ENCODE results near the gene PI4KA. TPM values are rescaled to one million over a fixed set of nuclear protein-coding genes. Genes with fewer than 3 reads are reported as not detected.
A peak's percentile ranks its signal among the peaks of the same experiment; 100 is the strongest.
"Not testable (repeated sequence)": the region's sequence is repeated elsewhere in the genome, so short reads cannot be mapped to it uniquely, and the experiment has no call there.

The PI4KA gene
- total RNA-seq, 2 donors from 2014 or later = 42.5 to 47.2 TPM

DNA sequence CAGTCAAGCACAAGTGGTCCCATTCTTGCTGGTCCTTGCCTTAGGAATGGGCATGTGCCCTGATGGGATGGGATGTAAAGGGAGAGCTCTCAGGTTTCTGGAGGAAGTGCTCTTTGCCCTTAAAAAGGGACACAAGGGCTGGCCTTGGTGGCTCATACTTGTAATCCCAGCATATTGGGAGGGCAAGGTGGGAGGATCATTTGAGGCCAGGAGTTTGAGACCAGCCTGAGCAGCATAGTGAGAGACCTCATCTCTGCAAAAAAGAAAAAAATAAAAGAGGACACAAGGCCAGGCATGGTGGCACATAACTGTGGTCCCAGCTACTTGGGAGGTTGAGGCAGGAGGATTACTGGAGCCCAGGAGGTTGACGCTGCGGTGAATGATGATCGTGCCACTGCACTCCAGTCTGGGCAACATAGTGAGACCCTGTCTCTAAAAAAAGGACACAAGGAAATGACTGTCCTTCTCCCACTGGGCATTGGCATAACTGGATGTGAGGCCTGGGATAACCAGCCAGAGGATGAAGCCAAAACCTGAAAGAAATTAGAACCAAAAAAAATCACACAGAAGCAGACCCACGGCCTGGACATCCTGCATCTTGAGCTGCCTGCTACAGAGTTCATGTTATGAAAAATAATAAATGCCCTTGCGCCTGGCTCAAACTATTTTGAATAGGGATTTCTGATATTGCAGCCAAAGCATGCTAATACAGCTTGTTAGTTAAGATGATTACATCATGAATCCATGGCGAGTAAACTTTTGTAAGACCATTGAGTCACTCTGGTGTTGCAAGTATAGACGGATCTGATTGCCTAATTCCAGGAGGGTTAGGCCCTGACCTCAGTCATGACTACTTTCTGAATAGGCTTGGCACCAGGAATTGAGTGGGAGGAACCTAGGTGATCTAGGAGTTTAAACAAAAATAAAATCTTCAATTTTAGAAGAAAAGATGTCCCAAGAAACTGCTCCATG is 45.7 kb upstream of the PI4KA start:
- intact Hi-C loops (cut with DNase I) = no loop called here
- peak; percentile 38 for ATAC-seq
- H3K27me3 ChIP-seq = no peaks in the 10 kb centered on the region
- no peaks in the 10 kb centered on the region for H3K36me3 ChIP-seq (replicated peaks in 1 of 2; ENCODE audit: insufficient read depth in 1 of 2, low read depth in 2 of 2)
- no peaks in the 10 kb centered on the region for H3K9me3 ChIP-seq
- no peak for TF ChIP-seq POLR2A (IDR thresholded peaks at IDR 0.05)
- TF ChIP-seq, protein P1, sequence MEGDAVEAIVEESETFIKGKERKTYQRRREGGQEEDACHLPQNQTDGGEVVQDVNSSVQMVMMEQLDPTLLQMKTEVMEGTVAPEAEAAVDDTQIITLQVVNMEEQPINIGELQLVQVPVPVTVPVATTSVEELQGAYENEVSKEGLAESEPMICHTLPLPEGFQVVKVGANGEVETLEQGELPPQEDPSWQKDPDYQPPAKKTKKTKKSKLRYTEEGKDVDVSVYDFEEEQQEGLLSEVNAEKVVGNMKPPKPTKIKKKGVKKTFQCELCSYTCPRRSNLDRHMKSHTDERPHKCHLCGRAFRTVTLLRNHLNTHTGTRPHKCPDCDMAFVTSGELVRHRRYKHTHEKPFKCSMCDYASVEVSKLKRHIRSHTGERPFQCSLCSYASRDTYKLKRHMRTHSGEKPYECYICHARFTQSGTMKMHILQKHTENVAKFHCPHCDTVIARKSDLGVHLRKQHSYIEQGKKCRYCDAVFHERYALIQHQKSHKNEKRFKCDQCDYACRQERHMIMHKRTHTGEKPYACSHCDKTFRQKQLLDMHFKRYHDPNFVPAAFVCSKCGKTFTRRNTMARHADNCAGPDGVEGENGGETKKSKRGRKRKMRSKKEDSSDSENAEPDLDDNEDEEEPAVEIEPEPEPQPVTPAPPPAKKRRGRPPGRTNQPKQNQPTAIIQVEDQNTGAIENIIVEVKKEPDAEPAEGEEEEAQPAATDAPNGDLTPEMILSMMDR (IDR thresholded peaks at IDR 0.05) = no peak
- peak in 1 of 4 donors; percentile 51 for DNase-seq
- no peaks in the 10 kb centered on the region for H3K4me1 ChIP-seq
- H3K4me3 ChIP-seq = no peak overlapping the region
- 81 to 82% methylated on average over 7 of the region's 7 CpGs for WGBS, 2 donors
- H3K27ac ChIP-seq = no peak overlapping the region

GRCh38 chr22:20903093-20903492 is 44.5 kb upstream of the PI4KA start:
- Histone ChIP-seq H3K36me3 (replicated peaks in 1 of 2; ENCODE audit: insufficient read depth in 1 of 2, low read depth in 2 of 2) (no peaks in the 10 kb centered on the region), H3K9me3 (no peaks in the 10 kb centered on the region), H3K4me3 (no peak overlapping the region), H3K4me1 (no peaks in the 10 kb centered on the region), H3K27me3 (no peaks in the 10 kb centered on the region), H3K27ac (no peak overlapping the region)
- no peak for TF ChIP-seq POLR2A (IDR thresholded peaks at IDR 0.05)
- TF ChIP-seq, protein P1 (IDR thresholded peaks at IDR 0.05) = no peak
- ATAC-seq (no peak), DNase-seq (no peak)
- intact Hi-C loops (cut with DNase I) = no loop called here
- 93 to 95% methylated on average over 2 of the region's 2 CpGs for WGBS, 2 donors

- DNase-seq; H3K36me3 ChIP-seq (replicated peaks in 1 of 2; ENCODE audit: insufficient read depth in 1 of 2, low read depth in 2 of 2); ATAC-seq; H3K27ac ChIP-seq; H3K4me3 ChIP-seq; H3K4me1 ChIP-seq; H3K9me3 ChIP-seq; H3K27me3 ChIP-seq; intact Hi-C loops (cut with DNase I): not testable (repeated sequence)
- 93 to 95% methylated on average over 13 to 18 of the region's 18 CpGs for WGBS, 2 donors
These were observed 42.8 kb upstream of the PI4KA start for GRCh38 chr22:20901093-20902033.

GRCh38 chr22:20899827-20900423 is 41.3 kb upstream of the PI4KA start:
- DNase-seq (no peak), ATAC-seq (no peak)
- TF ChIP-seq POLR2A (IDR thresholded peaks at IDR 0.05) = no peak
- TF ChIP-seq, protein P1 (IDR thresholded peaks at IDR 0.05) = no peak
- Histone ChIP-seq H3K36me3 (replicated peaks in 1 of 2; ENCODE audit: insufficient read depth in 1 of 2, low read depth in 2 of 2) (no peaks in the 10 kb centered on the region), H3K27ac (no peak overlapping the region), H3K9me3 (no peaks in the 10 kb centered on the region), H3K4me1 (no peaks in the 10 kb centered on the region), H3K4me3 (no peak overlapping the region), H3K27me3 (no peaks in the 10 kb centered on the region)
- 63 to 80% methylated on average over 7 of the region's 7 CpGs for WGBS, 2 donors
- intact Hi-C loops (cut with DNase I) = no loop called here

GRCh38 chr22:20897737-20898136 is 39.1 kb upstream of the PI4KA start:
- H3K27ac ChIP-seq; H3K36me3 ChIP-seq (replicated peaks in 1 of 2; ENCODE audit: insufficient read depth in 1 of 2, low read depth in 2 of 2); H3K9me3 ChIP-seq; DNase-seq; H3K4me1 ChIP-seq; H3K4me3 ChIP-seq; ATAC-seq; H3K27me3 ChIP-seq; intact Hi-C loops (cut with DNase I): not testable (repeated sequence)
- WGBS, 2 donors = 80 to 82% methylated on average over 6 to 7 of the region's 7 CpGs

Measured in body of pancreas (tissue), 4 donors.